Astrocyte (in vitro differentiated cells and primary cell): Measurements from ENCODE around the gene DUOXA1. TPM values are rescaled to one million over a fixed set of nuclear protein-coding genes. Genes with fewer than 3 reads are reported as not detected.

Source experiments
- DNase-seq: peaks from one replicate; pipeline ENCODE4 v3.0.0-alpha.2; 2010; ENCODE audit warnings: low read depth
- FAIRE-seq: peaks from 2 replicates; lab custom pipeline; 2011; peaks lifted over from hg19 to GRCh38; lab: Jason Lieb, UNC
- H2AFZ ChIP-seq: 2 replicates; pipeline ENCODE4 v1.6.0; 2012; ENCODE audit warnings: low read depth, low read length, inconsistent platforms
- H3K27ac ChIP-seq: 2 replicates; pipeline ENCODE4 v1.5.1; 2011; ENCODE audit warnings: low read depth, low read length, inconsistent platforms
- H3K27me3 ChIP-seq: 2 replicates; pipeline ENCODE4 v1.6.0; 2011; ENCODE audit warnings: low read length, inconsistent platforms; ENCODE audit not compliant: insufficient read depth
- H3K36me3 ChIP-seq: 2 replicates; pipeline ENCODE4 v1.5.1; 2011; ENCODE audit warnings: low read length, inconsistent platforms; ENCODE audit not compliant: insufficient read depth
- H3K4me1 ChIP-seq: 2 replicates; pipeline ENCODE4 v1.5.1; 2011; ENCODE audit warnings: low read length, inconsistent platforms; ENCODE audit not compliant: insufficient read depth
- H3K4me2 ChIP-seq: 2 replicates; pipeline ENCODE4 v1.6.0; 2012; ENCODE audit warnings: low read length, inconsistent platforms
- H3K4me3 ChIP-seq: 2 replicates; pipeline ENCODE4 v1.5.1; 2011; ENCODE audit warnings: low read depth, mild to moderate bottlenecking, low read length, inconsistent platforms; ENCODE audit not compliant: insufficient read depth
- H3K79me2 ChIP-seq: 2 replicates; pipeline ENCODE4 v1.6.0; 2012; ENCODE audit warnings: mild to moderate bottlenecking, low read length, inconsistent platforms; ENCODE audit not compliant: insufficient read depth
- H3K9ac ChIP-seq: 2 replicates; pipeline ENCODE4 v1.6.0; 2012; ENCODE audit warnings: mild to moderate bottlenecking, low read length, inconsistent platforms
- H3K9me3 ChIP-seq: 2 replicates; pipeline ENCODE4 v1.5.1; 2012; ENCODE audit warnings: low read depth, mild to moderate bottlenecking, low read length, inconsistent platforms; ENCODE audit not compliant: insufficient read depth
- H4K20me1 ChIP-seq: 2 replicates; pipeline ENCODE4 v1.6.0; 2012; ENCODE audit warnings: low read length, inconsistent platforms; ENCODE audit not compliant: insufficient read depth
- H3K27ac Mint-ChIP-seq: one replicate; pipeline ENCODE4 v1.8.0; 2021; ENCODE audit warnings: mild to moderate bottlenecking, mixed read lengths; ENCODE audit not compliant: unreplicated experiment
- H3K27me3 Mint-ChIP-seq: one replicate; pipeline ENCODE4 v1.8.0; 2021; ENCODE audit warnings: low read depth, mixed read lengths; ENCODE audit not compliant: unreplicated experiment
- H3K36me3 Mint-ChIP-seq: one replicate; pipeline ENCODE4 v1.8.0; 2021; ENCODE audit warnings: low read depth, mixed read lengths; ENCODE audit not compliant: unreplicated experiment
- H3K4me1 Mint-ChIP-seq: one replicate; pipeline ENCODE4 v1.8.0; 2021; ENCODE audit warnings: low read depth, mixed read lengths; ENCODE audit not compliant: unreplicated experiment
- H3K4me3 Mint-ChIP-seq: one replicate; pipeline ENCODE4 v1.8.0; 2021; ENCODE audit warnings: mild to moderate bottlenecking, moderate library complexity, mixed read lengths; ENCODE audit not compliant: unreplicated experiment
- H3K9me3 Mint-ChIP-seq: one replicate; pipeline ENCODE4 v1.8.0; 2021; ENCODE audit warnings: mild to moderate bottlenecking, mixed read lengths; ENCODE audit not compliant: unreplicated experiment
- CTCF ChIP-seq: IDR thresholded peaks from 2 replicates; pipeline ENCODE4 v1.5.1; 2011; ENCODE audit warnings: low read depth, mild to moderate bottlenecking, inconsistent platforms, low read length, moderate library complexity; ENCODE audit not compliant: insufficient read depth
- EZH2 ChIP-seq: IDR thresholded peaks from 2 replicates; pipeline ENCODE4 v1.6.1; 2012; ENCODE audit warnings: mild to moderate bottlenecking, low read length, inconsistent platforms; ENCODE audit not compliant: insufficient read depth
- total RNA-seq: library from RNA; stranded (reverse); gene quantifications from 2 replicates; pipeline ENCODE4 v1.2.1, GENCODE V29; 2021

Gene DUOXA1
- total RNA-seq, 1 donor from 2014 or later, result 0.66 TPM

- Mint-ChIP-seq H3K4me3 (no peak overlapping the region), H3K9me3 (peaks cover 5% of the 10 kb centered on the region), H3K36me3 (no peaks in the 10 kb centered on the region), H3K27me3 (peaks cover 36% of the 10 kb centered on the region), H3K27ac (no peak overlapping the region), H3K4me1 (peaks cover 7% of the 10 kb centered on the region)
- H3K4me2 ChIP-seq, result no peak overlapping the region
- no peak overlapping the region for H3K9ac ChIP-seq
- H4K20me1 ChIP-seq, result no peaks in the 10 kb centered on the region
- FAIRE-seq, result no peak
- TF ChIP-seq EZH2 (no peak), CTCF (no peak)
- no peaks in the 10 kb centered on the region for H3K79me2 ChIP-seq
- no peak overlapping the region for H3K4me3 ChIP-seq
- no peaks in the 10 kb centered on the region for H3K4me1 ChIP-seq
- H3K36me3 ChIP-seq, result no peaks in the 10 kb centered on the region
- H3K9me3 ChIP-seq, result no peaks in the 10 kb centered on the region
- no peak overlapping the region for H2AFZ ChIP-seq
- DNase-seq, result no peak
- H3K27ac ChIP-seq, result no peak overlapping the region
- peaks cover 20% of the 10 kb centered on the region for H3K27me3 ChIP-seq
Measured at GRCh38 chr15:45093622-45094357, 35.9 kb downstream of the DUOXA1 start.

GRCh38 chr15:45093013-45093412 lies 36.7 kb downstream of the DUOXA1 start:
- Histone ChIP-seq H3K9ac (no peak overlapping the region), H3K36me3 (no peaks in the 10 kb centered on the region), H3K4me3 (no peak overlapping the region), H3K27me3 (peaks cover 20% of the 10 kb centered on the region), H3K4me2 (no peak overlapping the region), H2AFZ (no peak overlapping the region), H3K27ac (no peak overlapping the region), H4K20me1 (no peaks in the 10 kb centered on the region), H3K4me1 (no peaks in the 10 kb centered on the region), H3K79me2 (no peaks in the 10 kb centered on the region), H3K9me3 (peaks cover under 1% of the 10 kb centered on the region)
- FAIRE-seq (no peak), DNase-seq (no peak)
- H3K27me3 Mint-ChIP-seq, result peaks cover 31% of the 10 kb centered on the region
- H3K27ac Mint-ChIP-seq, result peak overlapping the region; percentile 41
- H3K4me3 Mint-ChIP-seq, result no peak overlapping the region
- TF ChIP-seq EZH2 (no peak), CTCF (no peak)
- peaks cover 5% of the 10 kb centered on the region for H3K9me3 Mint-ChIP-seq
- H3K36me3 Mint-ChIP-seq, result no peaks in the 10 kb centered on the region
- H3K4me1 Mint-ChIP-seq, result peaks cover 10% of the 10 kb centered on the region

- Mint-ChIP-seq H3K36me3 (no peaks in the 10 kb centered on the region), H3K27ac (no peak overlapping the region), H3K27me3 (peaks cover 21% of the 10 kb centered on the region), H3K4me3 (no peak overlapping the region), H3K4me1 (peaks cover 10% of the 10 kb centered on the region), H3K9me3 (peaks cover 2% of the 10 kb centered on the region)
- no peak overlapping the region for H3K27ac ChIP-seq
- H4K20me1 ChIP-seq, result no peaks in the 10 kb centered on the region
- no peak for FAIRE-seq
- H3K9me3 ChIP-seq, result peaks cover 3% of the 10 kb centered on the region
- no peaks in the 10 kb centered on the region for H3K79me2 ChIP-seq
- H3K36me3 ChIP-seq, result no peaks in the 10 kb centered on the region
- peaks cover 28% of the 10 kb centered on the region for H3K27me3 ChIP-seq
- no peak overlapping the region for H2AFZ ChIP-seq
- no peaks in the 10 kb centered on the region for H3K4me1 ChIP-seq
- no peak overlapping the region for H3K9ac ChIP-seq
- no peak for DNase-seq
- H3K4me2 ChIP-seq, result no peak overlapping the region
- TF ChIP-seq CTCF, result no peak
- TF ChIP-seq EZH2, result no peak
- H3K4me3 ChIP-seq, result no peak overlapping the region
Measured at GRCh38 chr15:45091576-45091975, 38.1 kb downstream of the DUOXA1 start.
